ENCODE measurements around the gene CIBAR2. TPM values are rescaled to one million over a fixed set of nuclear protein-coding genes. Genes with fewer than 3 reads are reported as not detected.

The CIBAR2 gene
- total RNA-seq, 2 experiments from 2014 or later = 0.50 TPM; not detected in 1

- BruUV-seq (replicated peaks) = no TSS peak
- ChIA-PET POLR2A (no interaction called here), CTCF (ENCODE audit: unreplicated experiment) (no interaction called here)
- H3K27ac ChIP-seq (ENCODE audit: low read depth, low read length, poor library complexity, severe bottlenecking) = no peak overlapping the region
- no peaks in the 10 kb centered on the region for H3K36me3 ChIP-seq (ENCODE audit: insufficient read depth, low read length)
- no peaks in the 10 kb centered on the region for H4K20me1 ChIP-seq (ENCODE audit: insufficient read depth, low read length)
- H3K79me2 ChIP-seq (ENCODE audit: insufficient read depth, low read depth, low read length) = no peaks in the 10 kb centered on the region
- no peak overlapping the region for H3K4me2 ChIP-seq (ENCODE audit: low read length)
- DNase-seq (ENCODE audit: low spot score) = no peak
- intact Hi-C loops (cut with micrococcal nuclease; ENCODE audit: unreplicated experiment) = no loop called here
- H3K4me3 ChIP-seq (ENCODE audit: low read depth, low read length, poor library complexity, severe bottlenecking) = no peak overlapping the region
- H2AFZ ChIP-seq (ENCODE audit: low read length) = no peak overlapping the region
- H3K4me1 ChIP-seq (ENCODE audit: insufficient read depth, low read length, poor library complexity, severe bottlenecking) = no peaks in the 10 kb centered on the region
- H3K9me3 ChIP-seq (ENCODE audit: low read length) = no peaks in the 10 kb centered on the region
- TF ChIP-seq CTCF (conservative IDR thresholded peaks at IDR 0.05; ENCODE audit: low read length) = no peak
- no peak for TF ChIP-seq EZH2phosphoT487 (IDR thresholded peaks at IDR 0.05; ENCODE audit: borderline replicate concordance, low read depth, low read length)
- no peaks in the 10 kb centered on the region for H3K9me2 ChIP-seq (ENCODE audit: insufficient read depth, low read length)
These were observed 38.9 kb upstream of the CIBAR2 start for GRCh38 chr16:85151079-85151602.

GRCh38 chr16:85150331-85150940, 38.2 kb upstream of the CIBAR2 start:
- ChIA-PET CTCF (ENCODE audit: unreplicated experiment) (no interaction called here), POLR2A (no interaction called here)
- H3K27ac ChIP-seq (ENCODE audit: low read depth, low read length, poor library complexity, severe bottlenecking) = no peak overlapping the region
- no peak for TF ChIP-seq CTCF (conservative IDR thresholded peaks at IDR 0.05; ENCODE audit: low read length)
- TF ChIP-seq EZH2phosphoT487 (IDR thresholded peaks at IDR 0.05; ENCODE audit: borderline replicate concordance, low read depth, low read length) = no peak
- no peaks in the 10 kb centered on the region for H3K36me3 ChIP-seq (ENCODE audit: insufficient read depth, low read length)
- intact Hi-C loops (cut with micrococcal nuclease; ENCODE audit: unreplicated experiment) = no loop called here
- DNase-seq (ENCODE audit: low spot score) = no peak
- H3K4me2 ChIP-seq (ENCODE audit: low read length) = no peak overlapping the region
- no peak overlapping the region for H2AFZ ChIP-seq (ENCODE audit: low read length)
- no peak overlapping the region for H3K4me3 ChIP-seq (ENCODE audit: low read depth, low read length, poor library complexity, severe bottlenecking)
- H3K9me3 ChIP-seq (ENCODE audit: low read length) = no peaks in the 10 kb centered on the region
- H4K20me1 ChIP-seq (ENCODE audit: insufficient read depth, low read length) = no peaks in the 10 kb centered on the region
- no TSS peak for BruUV-seq (replicated peaks)
- no peaks in the 10 kb centered on the region for H3K4me1 ChIP-seq (ENCODE audit: insufficient read depth, low read length, poor library complexity, severe bottlenecking)
- H3K79me2 ChIP-seq (ENCODE audit: insufficient read depth, low read depth, low read length) = no peaks in the 10 kb centered on the region
- no peaks in the 10 kb centered on the region for H3K9me2 ChIP-seq (ENCODE audit: insufficient read depth, low read length)

GRCh38 chr16:85149776-85150175, 37.5 kb upstream of the CIBAR2 start:
- ChIA-PET CTCF (ENCODE audit: unreplicated experiment) (no interaction called here), POLR2A (no interaction called here)
- Histone ChIP-seq H4K20me1 (ENCODE audit: insufficient read depth, low read length) (no peaks in the 10 kb centered on the region), H3K4me2 (ENCODE audit: low read length) (no peak overlapping the region), H3K36me3 (ENCODE audit: insufficient read depth, low read length) (no peaks in the 10 kb centered on the region), H3K4me1 (ENCODE audit: insufficient read depth, low read length, poor library complexity, severe bottlenecking) (no peaks in the 10 kb centered on the region), H3K27ac (ENCODE audit: low read depth, low read length, poor library complexity, severe bottlenecking) (no peak overlapping the region), H3K4me3 (ENCODE audit: low read depth, low read length, poor library complexity, severe bottlenecking) (no peak overlapping the region), H3K9me3 (ENCODE audit: low read length) (no peaks in the 10 kb centered on the region), H3K9me2 (ENCODE audit: insufficient read depth, low read length) (no peaks in the 10 kb centered on the region), H3K79me2 (ENCODE audit: insufficient read depth, low read depth, low read length) (no peaks in the 10 kb centered on the region), H2AFZ (ENCODE audit: low read length) (no peak overlapping the region)
- DNase-seq (ENCODE audit: low spot score) = no peak
- BruUV-seq (replicated peaks) = no TSS peak
- TF ChIP-seq CTCF (conservative IDR thresholded peaks at IDR 0.05; ENCODE audit: low read length) = no peak
- no peak for TF ChIP-seq EZH2phosphoT487 (IDR thresholded peaks at IDR 0.05; ENCODE audit: borderline replicate concordance, low read depth, low read length)
- intact Hi-C loops (cut with micrococcal nuclease; ENCODE audit: unreplicated experiment) = no loop called here

Measured in OCI-LY7 (cell line).